HepG2 (cell line): ENCODE measurements around the gene BLMH. TPM values are rescaled to one million over a fixed set of nuclear protein-coding genes. Genes with fewer than 3 reads are reported as not detected.
A peak's percentile ranks its signal among the peaks of the same experiment; 100 is the strongest.

Source experiments
- DNMT1 ChIP-seq: sonication (generic); formaldehyde crosslinking; IDR thresholded peaks from 2 replicates; pipeline ENCODE4 v1.5.1; 2020; ENCODE audit warnings: mild to moderate bottlenecking, missing genetic modification reagents
- PAX8 ChIP-seq: sonication (generic); formaldehyde crosslinking; IDR thresholded peaks from 2 replicates; pipeline ENCODE4 v1.8.0; 2022; ENCODE audit warnings: mild to moderate bottlenecking, missing genetic modification reagents, borderline replicate concordance
- SRSF1 ChIP-seq: fragments of 200-400 bp; formaldehyde crosslinking; optimal IDR thresholded peaks from 2 replicates; pipeline ENCODE3; 2017; ENCODE audit warnings: mild to moderate bottlenecking, low read depth, low read length, moderate library complexity
- ZNF251 ChIP-seq: sonication (generic); formaldehyde crosslinking; IDR thresholded peaks from 2 replicates; pipeline ENCODE4 v1.9.0; 2021; ENCODE audit warnings: mild to moderate bottlenecking, missing genetic modification reagents
- ZNF274 ChIP-seq: sonication (generic); formaldehyde crosslinking; IDR thresholded peaks from 2 replicates; pipeline ENCODE4 v1.5.1; 2020; ENCODE audit warnings: mild to moderate bottlenecking, missing genetic modification reagents
- ZNF430 ChIP-seq: sonication (generic); formaldehyde crosslinking; IDR thresholded peaks from 2 replicates; pipeline ENCODE4 v1.9.0; 2021; ENCODE audit warnings: mild to moderate bottlenecking, missing genetic modification reagents
- ZNF557 ChIP-seq: sonication (generic); formaldehyde crosslinking; IDR thresholded peaks from 2 replicates; pipeline ENCODE4 v1.4.0; 2020; ENCODE audit warnings: missing genetic modification reagents
- ZNF768 ChIP-seq: sonication (generic); formaldehyde crosslinking; IDR thresholded peaks from 2 replicates; pipeline ENCODE4 v1.4.0; 2020; ENCODE audit warnings: missing genetic modification reagents
- polyA plus RNA-seq, 8 experiments: library from polyadenylated mRNA; depleted of rRNA in 3 of 8; stranded (reverse) in 7 of 8; unstranded in 1 of 8; fragments of >200 nt; fragmentation: Illumina TruSeq in 4 of 8; extraction: Trizol in 4 of 8; gene quantifications; 2 replicates each; pipeline versions ENCODE4 v1.2.1 to v1.2.3, GENCODE V29; 2011 to 2016; ENCODE audit warnings: low read depth in 4 of 8, missing spikeins in 1 of 8, mixed read lengths in 1 of 8; ENCODE audit not compliant: insufficient read depth in 1 of 8
- total RNA-seq, 5 experiments: library from RNA; depleted of rRNA; stranded (reverse); fragments of >200 nt; fragmentation: Illumina TruSeq; extraction: Trizol; gene quantifications; 2 replicates each; pipeline ENCODE4 v1.2.3, GENCODE V29; 2016; ENCODE audit warnings: low read depth in 1 of 5
- TF ChIP-seq, protein P1 (sequence below): IDR thresholded peaks from 2 replicates; pipeline ENCODE4 v1.6.1; 2016; ENCODE audit warnings: missing biosample characterization, missing genetic modification reagents, low read depth
- TF ChIP-seq, protein P2 (sequence below): sonication (generic); formaldehyde crosslinking; IDR thresholded peaks from 2 replicates; pipeline ENCODE4 v1.4.0; 2020; ENCODE audit warnings: low read depth, missing genetic modification reagents
- TF ChIP-seq, protein P3 (sequence below): sonication (generic); formaldehyde crosslinking; IDR thresholded peaks from 2 replicates; pipeline ENCODE4 v1.5.0; 2020; ENCODE audit warnings: missing genetic modification reagents
- TF ChIP-seq, protein P4 (sequence below): sonication (generic); formaldehyde crosslinking; IDR thresholded peaks from 2 replicates; pipeline ENCODE4 v1.4.0; 2020; ENCODE audit warnings: missing genetic modification reagents
- TF ChIP-seq, protein P5 (sequence below): sonication (generic); formaldehyde crosslinking; IDR thresholded peaks from 2 replicates; pipeline ENCODE4 v1.4.0; 2020; ENCODE audit warnings: mild to moderate bottlenecking, missing genetic modification reagents, borderline replicate concordance

The BLMH gene
- total and polyA plus RNA-seq, 2 of the 13 experiments (the other 11 are each of a cell fraction or from before 2014, with no cell fraction given), result 12.1 to 41.0 TPM

DNA sequence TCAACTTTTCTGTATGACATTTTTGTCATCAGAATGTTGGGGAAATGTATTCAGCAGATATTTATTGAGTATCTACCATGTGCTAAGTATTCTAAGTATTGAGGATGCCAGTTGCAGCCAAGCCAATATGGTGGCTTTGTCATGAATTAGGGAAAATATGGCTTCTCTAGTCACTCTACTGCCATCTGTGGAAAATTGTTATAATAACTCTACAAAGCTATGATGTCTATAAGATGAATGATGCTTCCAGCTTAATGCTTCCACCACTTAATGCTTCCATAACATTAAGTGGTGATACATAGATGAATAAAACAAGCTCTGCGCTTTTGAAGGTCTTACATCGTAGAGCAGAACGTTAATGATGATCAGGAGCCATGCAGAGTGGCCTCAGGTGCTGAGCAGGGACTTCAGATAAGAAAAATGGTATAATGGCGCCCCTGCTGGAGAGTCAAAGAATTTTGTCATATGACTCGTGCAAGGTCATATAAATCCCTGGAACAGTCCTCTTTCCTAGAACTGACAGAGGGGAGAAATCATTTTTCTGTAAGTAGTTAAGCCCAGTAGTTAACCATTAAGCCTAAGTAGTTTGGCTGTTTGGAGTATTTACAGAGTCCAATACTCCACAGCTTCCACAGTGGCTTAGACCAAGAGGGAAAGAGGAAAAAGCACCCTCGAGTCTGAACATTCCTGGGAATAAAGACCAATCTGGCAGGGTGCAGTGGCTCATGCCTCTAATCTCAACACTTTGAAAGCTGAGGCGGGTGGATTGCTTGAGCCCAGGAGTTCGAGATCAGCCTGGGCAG is 44.8 kb upstream of the BLMH start (continued):
- TF ChIP-seq, protein P1, sequence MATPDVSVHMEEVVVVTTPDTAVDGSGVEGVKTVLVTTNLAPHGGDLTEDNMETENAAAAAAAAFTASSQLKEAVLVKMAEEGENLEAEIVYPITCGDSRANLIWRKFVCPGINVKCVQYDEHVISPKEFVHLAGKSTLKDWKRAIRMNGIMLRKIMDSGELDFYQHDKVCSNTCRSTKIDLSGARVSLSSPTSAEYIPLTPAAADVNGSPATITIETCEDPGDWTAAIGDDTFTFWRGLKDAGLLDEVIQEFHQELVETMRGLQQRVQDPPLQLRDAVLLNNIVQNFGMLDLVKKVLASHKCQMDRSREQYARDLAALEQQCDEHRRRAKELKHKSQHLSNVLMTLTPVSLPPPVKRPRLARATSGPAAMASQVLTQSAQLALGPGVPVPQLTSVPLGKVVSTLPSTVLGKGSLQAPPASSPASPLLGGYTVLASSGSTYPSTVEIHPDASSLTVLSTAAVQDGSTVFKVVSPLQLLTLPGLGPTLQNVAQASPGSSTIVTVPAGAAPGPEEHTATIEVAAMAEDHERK (CRISPR knock-in tag), result no peak
- TF ChIP-seq, protein P2, sequence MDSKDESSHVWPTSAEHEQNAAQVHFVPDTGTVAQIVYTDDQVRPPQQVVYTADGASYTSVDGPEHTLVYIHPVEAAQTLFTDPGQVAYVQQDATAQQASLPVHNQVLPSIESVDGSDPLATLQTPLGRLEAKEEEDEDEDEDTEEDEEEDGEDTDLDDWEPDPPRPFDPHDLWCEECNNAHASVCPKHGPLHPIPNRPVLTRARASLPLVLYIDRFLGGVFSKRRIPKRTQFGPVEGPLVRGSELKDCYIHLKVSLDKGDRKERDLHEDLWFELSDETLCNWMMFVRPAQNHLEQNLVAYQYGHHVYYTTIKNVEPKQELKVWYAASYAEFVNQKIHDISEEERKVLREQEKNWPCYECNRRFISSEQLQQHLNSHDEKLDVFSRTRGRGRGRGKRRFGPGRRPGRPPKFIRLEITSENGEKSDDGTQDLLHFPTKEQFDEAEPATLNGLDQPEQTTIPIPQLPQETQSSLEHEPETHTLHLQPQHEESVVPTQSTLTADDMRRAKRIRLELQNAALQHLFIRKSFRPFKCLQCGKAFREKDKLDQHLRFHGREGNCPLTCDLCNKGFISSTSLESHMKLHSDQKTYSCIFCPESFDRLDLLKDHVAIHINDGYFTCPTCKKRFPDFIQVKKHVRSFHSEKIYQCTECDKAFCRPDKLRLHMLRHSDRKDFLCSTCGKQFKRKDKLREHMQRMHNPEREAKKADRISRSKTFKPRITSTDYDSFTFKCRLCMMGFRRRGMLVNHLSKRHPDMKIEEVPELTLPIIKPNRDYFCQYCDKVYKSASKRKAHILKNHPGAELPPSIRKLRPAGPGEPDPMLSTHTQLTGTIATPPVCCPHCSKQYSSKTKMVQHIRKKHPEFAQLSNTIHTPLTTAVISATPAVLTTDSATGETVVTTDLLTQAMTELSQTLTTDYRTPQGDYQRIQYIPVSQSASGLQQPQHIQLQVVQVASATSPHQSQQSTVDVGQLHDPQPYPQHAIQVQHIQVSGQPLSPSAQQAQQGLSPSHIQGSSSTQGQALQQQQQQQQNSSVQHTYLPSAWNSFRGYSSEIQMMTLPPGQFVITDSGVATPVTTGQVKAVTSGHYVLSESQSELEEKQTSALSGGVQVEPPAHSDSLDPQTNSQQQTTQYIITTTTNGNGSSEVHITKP (CRISPR knock-in tag), result peak; percentile 95
- TF ChIP-seq ZNF251 (CRISPR knock-in tag), result no peak
- no peak for TF ChIP-seq DNMT1
- TF ChIP-seq SRSF1, result no peak
- TF ChIP-seq PAX8 (CRISPR knock-in tag), result no peak
- TF ChIP-seq ZNF768 (CRISPR knock-in tag), result no peak
- TF ChIP-seq, protein P3, sequence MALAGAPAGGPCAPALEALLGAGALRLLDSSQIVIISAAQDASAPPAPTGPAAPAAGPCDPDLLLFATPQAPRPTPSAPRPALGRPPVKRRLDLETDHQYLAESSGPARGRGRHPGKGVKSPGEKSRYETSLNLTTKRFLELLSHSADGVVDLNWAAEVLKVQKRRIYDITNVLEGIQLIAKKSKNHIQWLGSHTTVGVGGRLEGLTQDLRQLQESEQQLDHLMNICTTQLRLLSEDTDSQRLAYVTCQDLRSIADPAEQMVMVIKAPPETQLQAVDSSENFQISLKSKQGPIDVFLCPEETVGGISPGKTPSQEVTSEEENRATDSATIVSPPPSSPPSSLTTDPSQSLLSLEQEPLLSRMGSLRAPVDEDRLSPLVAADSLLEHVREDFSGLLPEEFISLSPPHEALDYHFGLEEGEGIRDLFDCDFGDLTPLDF (CRISPR knock-in tag), result no peak
- TF ChIP-seq, protein P4, sequence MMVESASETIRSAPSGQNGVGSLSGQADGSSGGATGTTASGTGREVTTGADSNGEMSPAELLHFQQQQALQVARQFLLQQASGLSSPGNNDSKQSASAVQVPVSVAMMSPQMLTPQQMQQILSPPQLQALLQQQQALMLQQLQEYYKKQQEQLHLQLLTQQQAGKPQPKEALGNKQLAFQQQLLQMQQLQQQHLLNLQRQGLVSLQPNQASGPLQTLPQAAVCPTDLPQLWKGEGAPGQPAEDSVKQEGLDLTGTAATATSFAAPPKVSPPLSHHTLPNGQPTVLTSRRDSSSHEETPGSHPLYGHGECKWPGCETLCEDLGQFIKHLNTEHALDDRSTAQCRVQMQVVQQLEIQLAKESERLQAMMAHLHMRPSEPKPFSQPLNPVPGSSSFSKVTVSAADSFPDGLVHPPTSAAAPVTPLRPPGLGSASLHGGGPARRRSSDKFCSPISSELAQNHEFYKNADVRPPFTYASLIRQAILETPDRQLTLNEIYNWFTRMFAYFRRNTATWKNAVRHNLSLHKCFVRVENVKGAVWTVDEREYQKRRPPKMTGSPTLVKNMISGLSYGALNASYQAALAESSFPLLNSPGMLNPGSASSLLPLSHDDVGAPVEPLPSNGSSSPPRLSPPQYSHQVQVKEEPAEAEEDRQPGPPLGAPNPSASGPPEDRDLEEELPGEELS (CRISPR knock-in tag), result peak; percentile 32; the same call in 1 of the 2 replicates
- no peak for TF ChIP-seq ZNF274 (CRISPR knock-in tag)
- no peak for TF ChIP-seq ZNF430 (CRISPR knock-in tag)
- TF ChIP-seq, protein P5, sequence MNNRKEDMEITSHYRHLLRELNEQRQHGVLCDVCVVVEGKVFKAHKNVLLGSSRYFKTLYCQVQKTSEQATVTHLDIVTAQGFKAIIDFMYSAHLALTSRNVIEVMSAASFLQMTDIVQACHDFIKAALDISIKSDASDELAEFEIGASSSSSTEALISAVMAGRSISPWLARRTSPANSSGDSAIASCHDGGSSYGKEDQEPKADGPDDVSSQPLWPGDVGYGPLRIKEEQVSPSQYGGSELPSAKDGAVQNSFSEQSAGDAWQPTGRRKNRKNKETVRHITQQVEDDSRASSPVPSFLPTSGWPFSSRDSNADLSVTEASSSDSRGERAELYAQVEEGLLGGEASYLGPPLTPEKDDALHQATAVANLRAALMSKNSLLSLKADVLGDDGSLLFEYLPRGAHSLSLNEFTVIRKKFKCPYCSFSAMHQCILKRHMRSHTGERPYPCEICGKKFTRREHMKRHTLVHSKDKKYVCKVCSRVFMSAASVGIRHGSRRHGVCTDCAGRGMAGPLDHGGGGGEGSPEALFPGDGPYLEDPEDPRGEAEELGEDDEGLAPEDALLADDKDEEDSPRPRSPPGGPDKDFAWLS (CRISPR knock-in tag), result no peak
- TF ChIP-seq ZNF557 (CRISPR knock-in tag), result no peak
